H1 (cell line): ENCODE results near the gene PCNX1.

ENCODE experiments used
- CTCF ChIP-seq, 3 experiments: IDR thresholded peaks; 1 replicate in 2 of 3; 2 replicates in 1 of 3; pipeline versions ENCODE4 v1.5.1 to v1.6.1; 2011; ENCODE audit warnings: low read length in 3 of 3, mild to moderate bottlenecking in 3 of 3, inconsistent platforms in 2 of 3, low read depth in 1 of 3, moderate library complexity in 1 of 3; ENCODE audit not compliant: insufficient read depth in 1 of 3; ENCODE audit errors: control extremely low read depth in 1 of 3
- EP300 ChIP-seq, 2 experiments: IDR thresholded peaks; 1 replicate in 1 of 2; 2 replicates in 1 of 2; pipeline ENCODE4 v1.6.1; 2011 to 2012; ENCODE audit warnings: low read depth in 2 of 2, low read length in 2 of 2, mild to moderate bottlenecking in 2 of 2, borderline replicate concordance in 1 of 2, inconsistent platforms in 1 of 2, moderate library complexity in 1 of 2
- EZH2 ChIP-seq: fragments of 200-600 bp; sonication (generic); IDR thresholded peaks from 2 replicates; pipeline ENCODE4 v1.7.1; 2012; ENCODE audit warnings: low read depth, mild to moderate bottlenecking, moderate library complexity, low read length, inconsistent platforms; ENCODE audit not compliant: severe bottlenecking
- GABPA ChIP-seq: IDR thresholded peaks from 2 replicates; pipeline ENCODE4 v1.6.1; 2011; ENCODE audit warnings: mild to moderate bottlenecking, low read length, moderate library complexity, borderline replicate concordance; ENCODE audit not compliant: insufficient read depth
- MAX ChIP-seq: IDR thresholded peaks from 2 replicates; pipeline ENCODE4 v1.6.1; 2012; ENCODE audit warnings: inconsistent platforms
- POLR2AphosphoS5 ChIP-seq: IDR thresholded peaks from 2 replicates; pipeline ENCODE4 v1.6.1; 2011; ENCODE audit warnings: low read depth, low read length
- SIRT6 ChIP-seq: IDR thresholded peaks from one replicate; pipeline ENCODE4 v1.7.1; 2012; ENCODE audit warnings: low read length, inconsistent platforms
- SP1 ChIP-seq: IDR thresholded peaks from 2 replicates; pipeline ENCODE4 v1.6.1; 2011; ENCODE audit warnings: low read depth, low read length
- SRF ChIP-seq: IDR thresholded peaks from 2 replicates; pipeline ENCODE4 v1.6.1; 2011; ENCODE audit warnings: mild to moderate bottlenecking, low read depth, low read length, moderate library complexity

- no peak for TF ChIP-seq CTCF (IDR thresholded peaks at IDR 0.05; ENCODE audit: control extremely low read depth in 1 of 3, insufficient read depth in 1 of 3, low read depth in 1 of 3, low read length in 3 of 3)
- no peak for TF ChIP-seq MAX
- TF ChIP-seq SIRT6, result no peak
- no peak for TF ChIP-seq POLR2AphosphoS5
- no peak for TF ChIP-seq EP300 (IDR thresholded peaks at IDR 0.05; ENCODE audit: borderline replicate concordance in 1 of 2, low read depth in 2 of 2, low read length in 2 of 2)
- TF ChIP-seq SP1, result no peak
- no peak for TF ChIP-seq EZH2
- no peak for TF ChIP-seq SRF
- no peak for TF ChIP-seq GABPA
These were observed 36.6 kb downstream of the PCNX1 start for GRCh38 chr14:70943838-70944237.
